Measurements from ENCODE around the gene GPRIN1.

The GPRIN1 gene

GRCh38 chr5:176647030-176647842 lies 37.3 kb upstream of the GPRIN1 start, which contains the start of gene TSPAN17 (continued):
- TF ChIP-seq ZNF76 (tag by site-specific recombination; IDR thresholded peaks at IDR 0.05; ENCODE audit: borderline replicate concordance, low read depth) = peak; percentile 51; the same call in 1 of the 2 replicates
- TF ChIP-seq ZBTB8A (tag by site-specific recombination; IDR thresholded peaks at IDR 0.05) = peak; percentile 54
- peak; percentile 20 for TF ChIP-seq ZBTB26 (tag by site-specific recombination; optimal IDR thresholded peaks at IDR 0.05)
- TF ChIP-seq ZSCAN4 (tag by site-specific recombination; IDR thresholded peaks at IDR 0.05) = no peak
- TF ChIP-seq ZNF354C (tag by site-specific recombination; IDR thresholded peaks at IDR 0.05; ENCODE audit: borderline replicate concordance, low read depth) = no peak
- TF ChIP-seq KLF7 (tag by site-specific recombination; IDR thresholded peaks at IDR 0.05; ENCODE audit: borderline replicate concordance) = peak; percentile 68; the same call in 1 of the 2 replicates
- no peak for TF ChIP-seq ZNF341 (tag by site-specific recombination; IDR thresholded peaks at IDR 0.05; ENCODE audit: low read depth)
- no peak for TF ChIP-seq ZNF18 (tag by site-specific recombination; IDR thresholded peaks at IDR 0.05)
- TF ChIP-seq TRIM28 (IDR thresholded peaks at IDR 0.05; ENCODE audit: borderline replicate concordance, low read length) = no peak
- TF ChIP-seq ZFHX2 (tag by site-specific recombination; conservative IDR thresholded peaks at IDR 0.05) = peak; percentile 47; the same call in 1 of the 2 replicates
- no peak for TF ChIP-seq ZNF704 (tag by site-specific recombination; IDR thresholded peaks at IDR 0.05)
- TF ChIP-seq ZNF692 (tag by site-specific recombination; IDR thresholded peaks at IDR 0.05) = no peak
- no peak for TF ChIP-seq ZNF529 (tag by site-specific recombination; IDR thresholded peaks at IDR 0.05; ENCODE audit: insufficient replicate concordance)
- no peak for TF ChIP-seq ZNF140 (tag by site-specific recombination; IDR thresholded peaks at IDR 0.05)
- no peak for TF ChIP-seq ZNF19 (tag by site-specific recombination; IDR thresholded peaks at IDR 0.05; ENCODE audit: low read depth)
- no peak for TF ChIP-seq PBX3 (CRISPR knock-in tag; IDR thresholded peaks at IDR 0.05)
- TF ChIP-seq ZNF223 (tag by site-specific recombination; IDR thresholded peaks at IDR 0.05) = no peak
- TF ChIP-seq ATF2 (tag by site-specific recombination; IDR thresholded peaks at IDR 0.05; ENCODE audit: low read depth) = no peak
- no peak for TF ChIP-seq ZFP69B (tag by site-specific recombination; IDR thresholded peaks at IDR 0.05)
- no peak; the same call in 1 of the 2 replicates for TF ChIP-seq ZNF561 (tag by site-specific recombination; IDR thresholded peaks at IDR 0.05; ENCODE audit: borderline replicate concordance)
- no peak for TF ChIP-seq ZNF571 (tag by site-specific recombination; IDR thresholded peaks at IDR 0.05)
- no peak for TF ChIP-seq ZNF449 (tag by site-specific recombination; IDR thresholded peaks at IDR 0.05)
- 0 out of 2 replicates have a peak, but pooled peaks have one; percentile 27 for TF ChIP-seq KLF17 (tag by site-specific recombination; IDR thresholded peaks at IDR 0.05)
- TF ChIP-seq ZNF211 (tag by site-specific recombination; IDR thresholded peaks at IDR 0.05; ENCODE audit: low read depth) = no peak
